Ovary (tissue), 10 donors: ENCODE results near the gene RNU1-4. TPM values are rescaled to one million over a fixed set of nuclear protein-coding genes. Genes with fewer than 3 reads are reported as not detected.
"Not testable (repeated sequence)": the region's sequence is repeated elsewhere in the genome, so short reads cannot be mapped to it uniquely, and the experiment has no call there.

ENCODE experiments used
- DNase-seq, 5 donors: peaks; one replicate each; pipeline ENCODE4 v3.0.0-alpha.2; 2019 to 2020
- H3K27ac ChIP-seq, 2 donors: fragments of 200-600 bp; one replicate each; pipeline versions ENCODE4 v1.5.1 to v1.8.0; 2019 to 2022
- H3K27me3 ChIP-seq: fragments of 200-600 bp; one replicate; pipeline ENCODE4 v1.8.0; 2022
- H3K36me3 ChIP-seq: fragments of 200-600 bp; sonication (generic); one replicate; pipeline ENCODE4 v1.5.1; 2019
- H3K4me1 ChIP-seq: one replicate; pipeline ENCODE4 v1.8.1; 2013; ENCODE audit warnings: mild to moderate bottlenecking, moderate library complexity; ENCODE audit not compliant: insufficient read depth
- H3K4me3 ChIP-seq: fragments of 200-600 bp; sonication (generic); one replicate; pipeline ENCODE4 v1.5.1; 2017
- H3K9me3 ChIP-seq, 2 donors: fragments of 200-600 bp in 1 of 2; sonication (generic) in 1 of 2; one replicate each; pipeline versions ENCODE4 v1.5.1 to v1.8.1; 2013 to 2019; ENCODE audit warnings: mild to moderate bottlenecking in 1 of 2, moderate library complexity in 1 of 2
- WGBS, 3 donors: extraction: QIAGEN DNeasy Blood & Tissue Kit in 1 of 3; methylation state at CpG; one replicate each; pipeline versions ENCODE4 v1.1.5 to v1.1.7; 2013 to 2017; 5-methylcytosine and 5-hydroxymethylcytosine counted together
- intact Hi-C, 4 donors: fragments of 100-400 bp; cut with DNase I; formaldehyde crosslinking; loops; one replicate each; pipeline versions ENCODE4 v1.11.0 to v1.15.1; 2022 to 2023
- long read RNA-seq, 3 donors: library from polyadenylated mRNA in 2 of 3; unstranded in 2 of 3; transcript quantifications; one replicate each; pipeline ENCODE4 v2.0.0 and lab custom pipeline, GENCODE V29; 2021 to 2026
- polyA plus RNA-seq, 2 donors: library from polyadenylated mRNA; stranded (reverse); fragments of 200-250 nt in 1 of 2; fragments of 350-450 nt in 1 of 2; fragmentation: Illumina TruSeq in 1 of 2; extraction: RNeasy Lipid Tissue Mini Kit (QIAGEN cat#74804) in 1 of 2; gene quantifications; one replicate each; pipeline ENCODE4 v1.2.3, GENCODE V29; 2013 to 2014
- total RNA-seq, 7 donors: library from RNA; depleted of rRNA in 2 of 7; stranded (reverse); fragments of >200 nt in 2 of 7; fragmentation: NEBNext Ultra II Directional in 3 of 7; extraction: Animal tissue kit (Norgen Biotek cat#: 25700) in 3 of 7; gene quantifications; one replicate each; pipeline versions ENCODE4 v1.1.0 to v1.2.4, GENCODE V29; 2016 to 2023
- donor health status: DM: no; HTN: no; CAD: no; lungs with moderate emphysema.
- donor health status: DM: no; HTN: no; CAD: no.
- donor health status: Bipolar disorder and iron deficiency.
- donor health status: DM: yes; HTN: yes; CAD: no.
- donor health status: DM: no; HTN: no; CAD: no.
- donor health status: DM: yes; HTN: yes; CAD: no.

The RNU1-4 gene
- total RNA-seq = 1,000 to 10,000 TPM in 5 of 7 donors, under 1 TPM in 2; under 0.01 to 7,521 (median 3,807) TPM
- not detected for polyA plus RNA-seq
- long read RNA-seq, donor 1 = 0 reads
- long read RNA-seq, donor 2, partial matches to known transcripts = 0 of 4 reads
- long read RNA-seq, donor 2, other reads (novel, unspliced or antisense) = 0 of 4 reads
- long read RNA-seq, donor 3 = 0 reads

GRCh38 chr1:16740047-16740964 lies at the start of gene RNU1-4:
Gene RNU1-4, plus strand, starts transcription at chr1:16740516.
- H3K4me3 ChIP-seq, H3K9me3 ChIP-seq, H3K36me3 ChIP-seq, intact Hi-C loops, DNase-seq, H3K4me1 ChIP-seq, H3K27ac ChIP-seq, H3K27me3 ChIP-seq: not testable (repeated sequence)
- WGBS, 3 donors = no CpG with 5 or more reads among the region's 46 CpGs

GRCh38 chr1:16690971-16691682 lies 49.2 kb upstream of the RNU1-4 start:
- H3K4me1 ChIP-seq, H3K27ac ChIP-seq, H3K36me3 ChIP-seq, H3K9me3 ChIP-seq, intact Hi-C loops, DNase-seq, H3K4me3 ChIP-seq, H3K27me3 ChIP-seq: not testable (repeated sequence)
- WGBS, 3 donors = 88 to 100% methylated on average over 5 to 7 of the region's 13 CpGs; no CpG with 5 or more reads in 1 of the 3 donors

- 5% methylated on average over 29 of the region's 39 CpGs; no CpG with 5 or more reads in 2 of the 3 donors for WGBS, 3 donors
- intact Hi-C loops, H3K9me3 ChIP-seq, H3K4me1 ChIP-seq, H3K27ac ChIP-seq, H3K4me3 ChIP-seq, H3K27me3 ChIP-seq, DNase-seq, H3K36me3 ChIP-seq: not testable (repeated sequence)
Observed at GRCh38 chr1:16692283-16692682, 48.0 kb upstream of the RNU1-4 start.

- H3K4me3 ChIP-seq, H3K27ac ChIP-seq, H3K4me1 ChIP-seq, H3K27me3 ChIP-seq, H3K9me3 ChIP-seq, intact Hi-C loops, H3K36me3 ChIP-seq: not testable (repeated sequence)
- peak in 1 of 5 donors; percentile 22 for DNase-seq
- 2% methylated on average over 28 of the region's 79 CpGs; no CpG with 5 or more reads in 2 of the 3 donors for WGBS, 3 donors
Observed at GRCh38 chr1:16692717-16693448, 47.4 kb upstream of the RNU1-4 start.

- H3K4me3 ChIP-seq, H3K9me3 ChIP-seq, intact Hi-C loops, H3K4me1 ChIP-seq, H3K36me3 ChIP-seq, H3K27me3 ChIP-seq, H3K27ac ChIP-seq: not testable (repeated sequence)
- WGBS, 3 donors = 0% methylated on average over 18 to 47 of the region's 96 CpGs; no CpG with 5 or more reads in 1 of the 3 donors
- peak in 1 of 5 donors; percentile 18 for DNase-seq
Observed at GRCh38 chr1:16693449-16694307, 46.6 kb upstream of the RNU1-4 start.

GRCh38 chr1:16694308-16694702 lies 46.0 kb upstream of the RNU1-4 start:
- H3K27ac ChIP-seq, H3K4me1 ChIP-seq, H3K36me3 ChIP-seq, H3K9me3 ChIP-seq, H3K27me3 ChIP-seq, DNase-seq, intact Hi-C loops, H3K4me3 ChIP-seq: not testable (repeated sequence)
- WGBS, 3 donors = no CpG with 5 or more reads among the region's 16 CpGs

- intact Hi-C loops = not testable (repeated sequence)
Observed at GRCh38 chr1:16696507-16697150, 43.7 kb upstream of the RNU1-4 start.

GRCh38 chr1:16697152-16697551 lies 43.2 kb upstream of the RNU1-4 start:
- intact Hi-C loops, H3K27me3 ChIP-seq, H3K4me3 ChIP-seq, H3K27ac ChIP-seq, H3K36me3 ChIP-seq, H3K9me3 ChIP-seq, H3K4me1 ChIP-seq: not testable (repeated sequence)
- DNase-seq = peak in 1 of 5 donors; percentile 17
- WGBS, 3 donors = 74 to 77% (median 77%) methylated on average over 3 to 5 of the region's 7 CpGs

More at GRCh38 chr1:16696507-16697150, 43.7 kb upstream of the RNU1-4 start:
- WGBS, 3 donors = 3 to 29% (median 27%) methylated on average over 18 to 28 of the region's 33 CpGs
- H3K27me3 ChIP-seq, H3K27ac ChIP-seq, H3K9me3 ChIP-seq, H3K4me3 ChIP-seq, H3K4me1 ChIP-seq, H3K36me3 ChIP-seq: not testable (repeated sequence)
- peak in 1 of 5 donors; percentile 35 for DNase-seq

GRCh38 chr1:16699440-16699839 lies 40.9 kb upstream of the RNU1-4 start:
- H3K4me1 ChIP-seq, H3K9me3 ChIP-seq, H3K4me3 ChIP-seq, H3K27me3 ChIP-seq, H3K27ac ChIP-seq, intact Hi-C loops, H3K36me3 ChIP-seq: not testable (repeated sequence)
- WGBS, 3 donors = 1 to 5% (median 2%) methylated on average over 23 to 50 of the region's 52 CpGs
- DNase-seq = peak in 1 of 5 donors; percentile 25
